Activated CD8-positive, alpha-beta memory T cell treated with anti-CD3 and anti-CD28 coated beads for 1 hour (primary cell): Measurements from ENCODE around the gene IMP3.
"Not testable (repeated sequence)": the region's sequence is repeated elsewhere in the genome, so short reads cannot be mapped to it uniquely, and the experiment has no call there.

Source experiments
- DNase-seq, 2 donors: peaks; one replicate each; pipeline ENCODE4 v3.0.0-alpha.2; 2020; ENCODE audit warnings: low read depth in 1 of 2; ENCODE audit errors: extremely low read depth in 1 of 2

Gene IMP3

GRCh38 chr15:75651810-75652543, 12.0 kb upstream of the IMP3 start:
- no peak for DNase-seq

- DNase-seq = no peak
Measured at GRCh38 chr15:75650908-75651809, 11.1 kb upstream of the IMP3 start.

GRCh38 chr15:75649848-75650247, 9.8 kb upstream of the IMP3 start:
- DNase-seq = no peak

- no peak for DNase-seq
Measured at GRCh38 chr15:75649045-75649761, 9.2 kb upstream of the IMP3 start.

DNA sequence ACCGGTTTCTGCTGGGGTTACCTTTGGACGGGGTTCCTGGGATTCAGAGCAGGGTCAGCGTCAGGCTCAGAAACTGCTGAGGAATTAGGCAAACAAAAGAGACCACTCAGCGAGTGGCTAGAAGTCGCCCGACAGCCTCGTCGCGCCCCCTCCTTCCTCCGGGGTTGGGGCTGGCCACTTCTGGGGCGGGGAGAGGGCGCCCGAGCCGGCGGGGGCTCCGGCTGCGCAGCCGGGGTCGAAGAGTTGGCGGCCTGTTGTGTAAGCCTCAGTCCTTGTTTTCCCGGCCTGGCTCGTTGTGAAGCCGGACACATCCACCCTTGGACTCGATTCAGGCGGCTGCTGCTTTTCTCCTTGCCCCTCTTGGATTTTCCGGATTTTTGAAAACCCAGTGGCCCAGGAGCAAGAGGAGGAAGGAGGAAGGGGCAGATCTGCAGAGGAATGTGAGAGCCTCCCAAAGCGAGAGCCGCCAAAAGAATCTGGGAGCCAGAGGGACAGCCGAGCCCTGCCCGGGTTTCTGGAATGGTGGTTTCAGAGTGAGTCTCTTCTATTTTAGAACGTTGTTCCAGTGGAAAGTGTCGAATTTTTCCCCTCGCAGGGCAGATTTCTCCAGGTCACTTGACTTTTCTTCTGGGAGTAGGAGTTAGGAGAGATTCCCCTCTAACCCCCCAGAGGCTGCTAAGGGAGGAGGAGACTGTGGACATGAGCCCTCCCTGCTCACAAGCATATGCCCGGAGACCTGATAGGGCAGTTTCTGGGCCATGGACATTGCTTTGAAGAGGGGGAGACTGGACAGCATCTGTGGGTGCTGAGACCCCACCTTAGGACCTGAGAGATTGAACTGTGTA, 8.4 kb upstream of the IMP3 start:
- no peak for DNase-seq

GRCh38 chr15:75647370-75648155, 7.5 kb upstream of the IMP3 start, which contains the start of gene SNX33:
Gene SNX33, plus strand, starts transcription at chr15:75647912. Its CDS starts 1,191 bp downstream, at chr15:75649103.
- DNase-seq = peak in 1 of 2 donors; percentile 33

DNA sequence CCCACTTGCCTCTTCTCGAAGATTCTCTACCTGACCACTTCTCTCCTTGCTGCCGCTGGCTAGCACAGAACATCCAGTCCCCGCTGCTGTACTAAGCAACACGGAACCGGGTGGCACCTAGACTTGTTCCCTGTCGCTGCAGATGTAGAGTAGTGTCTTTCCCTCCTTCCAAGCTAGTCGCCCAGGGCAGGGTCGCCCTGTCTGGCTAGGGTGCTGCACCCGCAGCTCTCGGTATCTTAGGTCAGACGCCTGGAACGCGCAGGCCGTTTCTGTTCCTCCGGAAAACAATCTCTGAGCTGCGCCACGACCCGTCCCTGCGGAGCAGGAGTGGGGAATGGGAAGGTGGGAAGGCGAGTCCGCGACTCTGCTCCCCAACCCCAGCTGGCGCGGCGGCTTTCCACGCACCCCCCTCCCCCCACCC, 6.9 kb upstream of the IMP3 start:
- DNase-seq = no peak

DNA sequence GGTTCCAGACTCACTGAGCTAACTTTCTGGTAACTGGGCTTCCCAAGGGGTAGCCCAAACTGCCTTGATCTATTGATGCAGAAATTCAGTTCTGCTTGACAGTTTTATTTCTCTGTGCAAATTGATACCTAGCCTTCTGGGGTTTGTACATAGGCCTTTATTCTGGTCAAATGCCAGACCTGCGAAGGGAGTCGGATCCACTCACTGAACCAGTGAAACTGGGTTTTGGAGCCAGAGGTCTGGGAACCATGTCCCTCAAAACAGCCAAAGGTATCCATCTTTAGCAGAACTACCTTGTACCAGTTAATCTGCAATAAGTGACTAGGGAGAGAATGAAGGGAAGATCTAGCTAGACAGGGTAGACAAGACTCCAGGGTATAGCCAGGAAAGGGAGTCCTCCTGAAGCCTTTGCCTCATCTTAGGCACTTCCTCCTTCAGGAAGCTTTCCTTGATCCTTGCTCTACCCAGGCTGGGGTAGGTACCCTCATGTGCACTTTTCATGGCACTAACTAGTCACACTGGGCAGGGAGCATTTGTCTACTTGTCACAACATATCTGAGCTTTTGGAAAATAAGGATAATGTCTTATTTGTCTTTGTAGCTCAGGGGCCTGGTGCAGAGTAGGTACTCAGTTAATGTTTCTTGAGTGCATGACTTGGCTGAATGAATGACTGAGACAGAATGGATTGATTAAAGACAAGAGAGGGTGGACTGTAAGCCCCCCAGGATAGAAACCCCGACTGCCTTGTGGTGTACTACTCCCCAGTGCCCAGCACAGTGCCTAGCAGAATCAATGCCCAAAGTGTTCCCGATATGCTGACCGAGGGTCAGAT, 6.3 kb upstream of the IMP3 start:
- no peak for DNase-seq

- DNase-seq = no peak
Measured at GRCh38 chr15:75644376-75644775, 4.4 kb upstream of the IMP3 start.

- DNase-seq = no peak
Measured at GRCh38 chr15:75641603-75642002, 1.6 kb upstream of the IMP3 start.

DNA sequence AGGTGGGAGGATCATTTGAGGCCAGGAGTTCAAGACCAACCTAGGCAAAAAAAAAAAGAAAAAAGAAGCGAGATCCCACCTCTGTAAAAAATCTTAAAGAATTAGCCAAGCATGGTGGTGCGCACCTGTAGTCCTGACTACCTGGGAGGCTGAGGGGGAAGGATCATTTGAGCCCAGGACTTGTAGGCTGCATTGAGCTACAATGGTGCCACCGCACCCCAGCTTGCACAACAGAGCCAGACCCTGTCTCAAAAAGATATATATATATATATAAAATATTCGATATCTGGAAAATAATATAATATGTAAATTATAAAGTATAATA, 1.1 kb upstream of the IMP3 start:
- no peak for DNase-seq

DNA sequence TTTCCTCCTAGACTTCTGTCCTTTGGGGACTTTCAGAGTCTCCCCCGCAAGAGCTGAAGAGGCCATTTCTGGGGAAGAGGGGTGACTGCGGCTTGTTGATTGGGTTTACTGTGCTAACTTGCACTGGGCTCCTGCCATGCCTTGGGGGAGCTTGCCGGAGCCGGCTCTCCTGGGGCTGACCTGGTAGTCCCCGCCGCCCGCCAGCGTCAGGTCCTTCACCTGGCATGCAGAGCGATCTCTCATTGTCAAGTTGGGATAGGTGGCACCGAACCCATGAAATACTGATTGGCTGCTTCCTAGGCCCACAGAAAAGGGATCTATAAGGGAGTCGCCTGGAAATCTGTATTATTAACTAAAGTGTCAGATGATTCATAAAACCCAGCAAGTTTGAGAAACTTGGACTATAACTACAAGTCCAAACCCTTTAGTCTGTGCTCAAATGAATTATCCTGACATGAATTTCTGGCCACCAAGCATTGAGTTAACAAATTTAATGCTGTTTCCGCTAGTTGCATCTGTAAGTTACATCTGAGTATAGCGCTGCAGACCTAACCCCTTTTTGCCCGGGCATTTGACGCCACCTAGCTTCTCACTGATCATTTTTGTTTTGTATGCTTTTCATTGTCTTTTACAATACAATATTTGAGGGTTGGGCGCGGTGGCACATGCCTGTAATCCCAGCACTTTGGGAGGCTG, 607 bp upstream of the IMP3 start:
- DNase-seq = no peak

DNA sequence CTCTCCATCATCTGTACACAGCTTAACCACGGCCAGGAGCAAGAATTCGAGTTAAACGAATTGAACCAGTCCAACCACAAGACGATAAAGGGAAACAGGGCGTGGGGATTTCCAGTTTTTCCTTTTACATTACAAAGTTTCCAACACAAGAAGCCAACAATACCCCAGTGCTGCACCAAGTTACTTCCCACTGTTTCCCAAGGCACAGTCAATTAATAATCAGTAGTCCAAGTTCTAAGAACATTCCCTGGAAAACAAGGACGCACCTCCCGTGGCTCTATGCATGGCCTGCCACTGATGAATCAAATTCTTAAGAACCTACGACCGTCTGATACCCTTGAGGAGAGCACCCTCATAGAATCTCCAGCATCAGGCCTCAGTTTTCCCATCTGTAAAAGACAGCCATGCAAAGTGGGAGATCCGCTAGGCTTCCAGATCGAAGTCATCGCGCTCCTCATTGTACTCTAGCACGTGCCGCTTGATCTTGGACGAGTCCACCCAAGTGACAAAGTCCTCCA, 774 bp downstream of the IMP3 start:
- DNase-seq = no peak

- DNase-seq = no peak
Measured at GRCh38 chr15:75637245-75638009, 2.6 kb downstream of the IMP3 start.

DNA sequence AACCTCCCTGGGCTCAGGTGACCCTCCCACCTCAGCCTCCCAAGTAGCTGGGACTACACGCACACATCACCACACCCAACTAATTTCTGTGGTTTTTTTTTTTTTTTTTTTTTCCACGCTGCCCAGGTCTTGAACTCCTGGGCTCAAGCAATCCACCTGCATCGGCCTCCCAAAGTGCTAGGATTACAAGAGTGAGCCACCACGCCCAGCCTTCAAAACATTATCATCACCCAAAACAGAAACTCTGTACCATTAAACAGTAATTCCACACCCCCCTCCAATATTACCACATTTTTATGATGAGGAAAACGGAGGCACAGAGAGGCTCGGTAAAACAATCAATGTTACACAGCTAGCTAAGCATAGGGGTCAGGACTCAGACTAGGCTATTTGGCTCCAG, 4.0 kb downstream of the IMP3 start:
- DNase-seq = no peak

DNA sequence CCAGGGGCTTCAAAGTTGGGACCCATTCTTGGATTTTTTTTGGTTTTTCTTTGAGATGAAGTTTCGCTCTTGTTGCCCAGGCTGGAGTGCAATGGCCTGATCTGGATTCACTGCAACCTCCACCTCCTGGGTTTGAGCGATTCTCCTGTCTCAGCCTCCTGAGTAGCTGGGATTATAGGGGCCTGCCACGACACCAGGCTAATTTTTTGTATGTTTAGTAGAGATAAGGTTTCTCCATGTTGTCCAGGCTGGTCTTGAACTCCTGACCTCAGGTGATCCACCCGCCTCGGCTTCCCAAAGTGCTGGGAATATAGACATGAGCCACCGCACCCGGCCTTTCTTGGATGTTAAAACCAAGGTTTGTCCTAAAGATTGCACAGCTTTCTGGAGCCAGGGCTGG, 6.1 kb downstream of the IMP3 start:
- not testable (repeated sequence) for DNase-seq

DNA sequence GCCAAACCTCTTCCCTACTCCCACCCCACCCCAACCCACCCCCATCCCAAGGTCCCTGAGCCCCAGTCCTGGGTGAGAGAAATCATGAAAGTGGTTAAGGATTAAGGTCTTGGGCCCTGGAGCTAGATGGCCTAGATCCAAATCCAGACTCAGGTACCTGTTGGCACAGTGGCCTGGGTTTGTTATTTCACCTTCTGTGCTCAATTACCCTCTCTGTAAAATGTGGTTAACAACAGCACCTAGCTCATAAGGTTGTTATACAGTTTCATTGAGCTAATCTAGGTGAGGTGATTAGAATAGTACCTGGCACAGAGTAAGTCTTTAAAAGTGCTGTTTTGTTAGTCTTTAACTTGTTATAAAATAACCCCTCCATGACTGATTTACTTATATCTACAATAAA, 8.1 kb downstream of the IMP3 start:
- no peak for DNase-seq
